SK-N-DZ (cell line): Measurements from ENCODE around the gene SGTA. TPM values are rescaled to one million over a fixed set of nuclear protein-coding genes. Genes with fewer than 3 reads are reported as not detected.
"Not testable (repeated sequence)": the region's sequence is repeated elsewhere in the genome, so short reads cannot be mapped to it uniquely, and the experiment has no call there.

Source experiments
- DNase-seq: peaks from one replicate; pipeline ENCODE4 v3.0.0-alpha.2; 2015; ENCODE audit warnings: low spot score
- polyA plus RNA-seq, 2 experiments: library from polyadenylated mRNA; depleted of rRNA; stranded (reverse); fragments of >200 nt; gene quantifications; 2 replicates each; pipeline ENCODE4 v1.2.3, GENCODE V29; 2014

Gene SGTA, protein sequence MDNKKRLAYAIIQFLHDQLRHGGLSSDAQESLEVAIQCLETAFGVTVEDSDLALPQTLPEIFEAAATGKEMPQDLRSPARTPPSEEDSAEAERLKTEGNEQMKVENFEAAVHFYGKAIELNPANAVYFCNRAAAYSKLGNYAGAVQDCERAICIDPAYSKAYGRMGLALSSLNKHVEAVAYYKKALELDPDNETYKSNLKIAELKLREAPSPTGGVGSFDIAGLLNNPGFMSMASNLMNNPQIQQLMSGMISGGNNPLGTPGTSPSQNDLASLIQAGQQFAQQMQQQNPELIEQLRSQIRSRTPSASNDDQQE
- polyA plus RNA-seq (2014; cell fraction: cytosol; rRNA removed), result 105 and 108 TPM in 2 replicates
- 59.3 and 61.9 TPM in 2 replicates for polyA plus RNA-seq (2014; cell fraction: nucleus; rRNA removed)

DNA sequence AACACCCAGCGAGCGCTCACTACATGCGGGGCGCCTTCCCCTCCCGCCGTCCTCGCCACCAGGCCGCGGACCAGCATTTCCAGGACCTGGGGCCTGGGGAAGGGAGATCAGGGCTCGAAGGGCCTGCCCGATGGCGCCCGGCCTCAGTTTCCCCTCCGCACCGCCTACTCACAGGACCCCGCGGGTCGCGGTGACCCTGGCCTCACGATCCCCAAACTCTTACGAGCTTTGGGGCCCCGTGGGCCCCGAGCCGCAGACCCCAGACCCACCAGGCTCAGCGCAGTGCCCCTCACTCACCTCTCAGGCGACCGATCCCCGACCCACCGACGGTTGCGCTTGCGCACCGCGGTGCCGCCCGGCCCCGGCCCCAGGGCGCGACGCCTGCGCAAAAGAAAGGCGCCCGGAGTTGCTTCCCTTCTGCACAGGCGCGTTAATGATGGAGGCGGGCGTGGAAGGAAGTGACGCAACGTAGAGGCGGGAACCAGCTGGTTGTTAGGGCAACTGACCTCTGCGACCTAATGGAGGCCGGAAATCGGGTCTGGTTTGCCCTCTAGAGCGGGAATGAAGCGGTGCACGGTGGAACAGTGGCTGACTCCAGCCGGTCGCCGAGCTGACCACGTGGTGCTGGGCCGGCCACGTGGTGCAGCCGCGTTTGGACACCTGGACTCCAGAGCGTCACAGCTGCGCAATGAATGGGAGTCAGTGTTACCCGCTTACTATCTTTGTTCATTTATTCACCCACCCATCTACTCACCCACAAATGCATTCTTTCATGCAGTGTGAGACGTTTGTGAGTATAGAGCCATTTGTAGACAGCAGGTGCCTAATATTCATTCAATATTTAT, at the start of gene SGTA:
Gene SGTA, minus strand, starts transcription at position 338 of the 845 bp plus-strand sequence. CDS start 14,205 bp downstream, outside the sequence.
- DNase-seq, result peak; percentile 99

DNA sequence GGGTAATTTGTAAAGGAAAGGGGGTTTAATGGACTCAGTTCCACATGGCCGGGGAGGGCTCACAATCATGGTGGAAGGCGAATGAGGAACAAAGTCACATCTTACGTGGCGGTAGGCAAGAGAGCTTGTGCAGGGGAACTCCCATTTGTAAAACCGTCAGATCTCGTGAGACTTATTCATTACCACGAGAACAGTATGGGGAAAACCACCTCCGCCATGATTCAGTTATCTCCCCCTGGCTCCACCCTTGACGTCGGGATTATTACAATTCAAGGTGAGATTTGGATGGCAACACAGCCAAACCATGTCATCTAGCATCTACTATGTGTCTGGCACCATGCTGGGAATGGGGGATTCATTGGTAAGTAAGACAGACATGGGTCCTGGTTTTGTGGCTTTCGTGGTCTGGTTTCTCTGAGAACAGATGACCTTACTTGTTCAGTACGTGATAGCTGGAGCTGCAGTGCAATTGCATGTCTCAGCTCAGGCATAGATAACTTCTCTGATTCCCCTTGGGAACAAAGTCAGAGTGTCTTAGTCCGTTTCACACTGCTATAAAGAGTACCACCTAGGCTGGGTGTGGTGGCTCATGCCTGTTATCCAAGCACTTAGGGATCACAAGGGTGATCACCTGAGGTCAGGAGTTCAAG, 44.9 kb upstream of the SGTA start:
- DNase-seq, result no peak

DNA sequence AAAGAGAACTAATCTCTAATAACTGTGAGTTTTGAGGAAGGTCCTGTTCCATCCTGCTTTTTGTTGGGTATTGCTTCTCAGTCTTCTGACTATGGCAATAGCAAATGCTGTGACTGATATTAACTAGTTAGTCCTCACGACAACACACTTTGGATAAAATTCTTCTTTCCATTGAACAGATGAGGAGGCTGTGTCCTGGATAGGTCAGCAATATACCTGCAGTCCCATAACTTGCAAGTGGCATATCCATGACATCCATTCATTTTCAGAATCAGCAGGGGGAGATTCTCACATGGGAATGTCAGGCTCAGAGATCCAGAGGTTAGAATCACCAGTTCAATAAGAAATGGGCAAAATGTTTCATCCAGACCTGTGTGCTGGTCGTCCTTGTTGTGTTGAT, 43.9 kb upstream of the SGTA start:
- DNase-seq, result no peak

DNA sequence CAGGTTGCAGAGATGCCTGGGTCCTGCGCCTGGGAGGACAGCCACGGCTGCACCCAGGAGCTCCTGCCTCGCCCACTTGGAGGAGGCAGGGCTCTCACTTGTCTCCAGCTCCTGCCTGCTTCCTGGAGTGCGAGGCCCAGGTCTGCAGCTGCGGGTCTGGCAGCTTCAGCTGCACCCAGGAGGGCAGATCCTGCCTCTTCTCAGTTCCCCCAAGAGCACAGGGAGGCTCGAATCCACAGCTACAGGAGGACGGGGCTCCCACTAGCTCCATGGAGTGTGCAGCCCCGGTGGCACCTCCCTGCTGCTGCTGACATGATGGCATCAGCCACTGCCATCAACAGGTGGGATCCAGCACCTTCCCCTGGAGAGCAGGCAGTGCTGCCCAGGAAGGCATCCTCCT, 41.1 kb upstream of the SGTA start:
- no peak for DNase-seq

DNA sequence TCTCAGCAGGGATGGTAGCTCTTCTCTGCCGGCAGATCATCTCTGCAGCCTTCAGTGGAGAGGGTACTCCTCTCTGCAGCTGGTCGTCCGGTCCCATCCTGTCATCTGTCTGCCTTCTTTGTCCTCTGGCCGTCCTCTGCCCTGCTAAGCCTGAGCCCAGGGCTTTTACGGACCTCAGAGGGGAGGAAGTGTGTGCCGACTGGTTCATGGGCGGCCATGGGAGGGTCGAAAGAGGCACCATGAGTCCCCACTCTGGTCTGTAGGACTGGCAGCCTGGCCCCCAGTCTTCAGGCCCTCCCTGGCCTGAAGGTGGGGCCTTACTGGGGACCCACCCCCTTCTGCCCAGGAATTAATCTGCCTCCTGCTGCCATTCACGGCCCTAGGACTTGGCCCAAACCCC, 40.6 kb upstream of the SGTA start:
- DNase-seq, result no peak

DNA sequence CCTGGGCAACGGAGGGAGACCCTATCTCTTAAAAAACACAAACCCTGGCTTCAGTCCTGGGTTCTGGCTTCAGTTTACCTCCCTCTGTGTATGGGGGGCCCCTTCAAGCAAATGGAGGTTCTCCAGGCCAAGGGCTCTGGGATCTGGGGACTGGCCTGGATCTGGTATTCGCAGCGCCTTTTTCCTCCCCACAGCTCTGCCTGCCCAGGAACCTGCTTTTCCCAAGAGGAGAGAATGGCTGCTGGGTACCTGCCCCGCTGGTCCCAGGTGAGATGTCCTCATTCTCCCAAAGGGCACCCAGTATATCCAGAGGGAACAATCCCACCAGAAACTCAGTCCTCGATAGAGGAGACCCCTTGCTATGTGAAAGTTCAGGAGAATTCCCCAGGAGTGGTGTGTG, 39.8 kb upstream of the SGTA start:
- DNase-seq, result no peak

DNA sequence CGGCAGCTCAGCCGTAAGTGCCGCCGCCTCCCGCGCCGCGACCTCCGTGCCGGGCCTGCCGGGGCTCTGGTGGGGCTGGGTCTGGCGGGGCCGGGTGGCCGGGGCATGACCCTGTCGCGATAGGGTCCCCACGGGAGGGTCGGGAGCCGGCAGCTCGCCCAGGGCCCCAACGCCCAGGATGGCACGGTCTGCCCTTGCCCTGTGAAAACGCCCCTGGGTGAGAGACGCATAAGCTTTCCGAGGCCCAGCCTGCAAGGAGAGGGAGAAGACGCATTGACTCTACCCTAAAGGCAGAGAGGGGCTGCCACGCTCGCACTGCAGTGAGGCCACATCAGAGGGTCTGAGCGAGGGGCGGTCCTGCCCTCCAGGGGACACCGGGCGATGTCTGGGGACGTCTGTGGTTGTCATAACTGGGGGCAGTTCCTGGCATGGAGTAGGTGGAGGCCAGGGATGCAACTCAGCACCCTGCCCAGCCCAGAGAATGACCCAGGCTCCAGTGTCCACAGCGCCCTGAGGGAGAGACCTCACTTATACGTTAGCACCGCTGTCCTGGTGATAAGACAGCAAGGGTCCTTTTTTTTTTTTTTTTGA, 37.1 kb upstream of the SGTA start:
- DNase-seq, result peak; percentile 23

DNA sequence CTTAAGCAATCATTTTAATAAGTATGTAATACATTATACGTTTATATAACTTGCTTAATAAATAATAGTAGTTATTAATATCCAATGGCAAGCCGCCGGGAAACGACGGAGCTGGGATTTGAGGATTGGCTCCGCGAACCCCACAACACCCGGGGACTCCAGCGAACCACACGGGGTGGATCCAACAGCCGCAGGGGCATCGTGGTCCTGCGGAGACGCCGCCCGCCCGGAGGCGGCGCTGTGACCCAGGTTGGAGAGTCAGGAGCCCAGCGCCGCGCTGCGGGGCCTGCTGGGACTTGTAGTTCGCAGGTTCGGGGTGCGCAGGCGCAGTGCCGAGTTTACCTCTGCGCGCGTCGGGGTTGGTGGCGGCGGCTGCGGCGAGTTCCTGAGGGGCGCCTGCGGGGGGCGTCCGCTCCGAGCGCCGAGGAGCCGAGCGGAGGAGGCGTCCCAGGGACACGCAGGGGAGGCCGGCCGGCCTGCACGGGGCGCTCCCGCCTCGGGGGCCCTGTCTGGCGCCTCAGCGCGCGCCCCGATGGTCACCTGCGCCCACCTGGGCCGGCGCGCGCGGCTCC, 36.6 kb upstream of the SGTA start, which contains the start of gene ZNF554:
Gene ZNF554, plus strand, starts transcription at position 329 of the 572 bp plus-strand sequence. Its CDS starts 204 bp downstream, at position 533.
- DNase-seq, result peak; percentile 93

DNA sequence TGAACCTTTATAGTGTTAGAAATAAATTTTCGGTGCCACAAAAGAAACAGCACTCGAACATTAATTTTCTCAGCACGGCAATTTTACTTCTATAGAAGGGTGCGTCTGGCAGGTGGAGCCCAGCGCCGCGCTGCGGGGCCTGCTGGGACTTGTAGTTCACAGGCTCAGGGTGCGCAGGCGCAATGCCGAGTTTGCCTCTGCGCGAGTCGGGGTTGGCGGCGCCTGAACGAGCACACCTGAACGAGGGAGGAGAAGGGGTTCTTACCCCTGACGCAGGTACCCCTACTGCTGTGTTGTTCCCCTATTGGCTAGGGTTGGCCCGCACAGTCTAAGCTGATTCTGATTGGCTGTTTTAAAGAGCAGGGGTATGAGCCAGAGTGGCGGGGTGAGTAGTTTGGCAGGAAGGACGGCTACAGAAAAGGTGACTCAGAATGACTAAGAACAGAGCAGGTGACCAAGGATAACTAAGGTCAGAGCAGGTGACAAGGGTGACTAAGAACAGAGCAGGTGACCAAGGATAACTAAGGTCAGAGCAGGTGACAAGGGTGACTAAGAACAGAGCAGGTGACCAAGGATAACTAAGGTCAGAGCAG, 34.3 kb upstream of the SGTA start:
- DNase-seq, result not testable (repeated sequence)

DNA sequence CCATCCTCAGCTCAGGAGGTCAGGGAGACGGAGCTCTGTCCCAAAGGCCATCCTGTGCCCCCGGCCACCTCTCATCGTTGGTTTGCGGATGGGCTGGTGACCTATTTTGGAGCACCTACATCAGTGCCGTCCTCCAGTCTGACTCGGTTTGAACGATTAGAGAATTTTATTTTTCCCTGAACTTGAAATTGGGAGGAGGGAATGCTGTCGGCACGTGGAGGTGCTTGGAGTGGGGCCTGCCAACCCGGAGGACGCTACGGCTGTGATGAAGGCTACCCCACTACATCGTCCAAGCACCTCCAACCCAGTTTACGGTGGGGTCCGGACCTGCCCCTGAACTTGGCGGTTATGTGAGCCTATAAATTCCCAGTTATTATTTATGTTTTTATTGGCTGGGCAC, 33.6 kb upstream of the SGTA start:
- no peak for DNase-seq

DNA sequence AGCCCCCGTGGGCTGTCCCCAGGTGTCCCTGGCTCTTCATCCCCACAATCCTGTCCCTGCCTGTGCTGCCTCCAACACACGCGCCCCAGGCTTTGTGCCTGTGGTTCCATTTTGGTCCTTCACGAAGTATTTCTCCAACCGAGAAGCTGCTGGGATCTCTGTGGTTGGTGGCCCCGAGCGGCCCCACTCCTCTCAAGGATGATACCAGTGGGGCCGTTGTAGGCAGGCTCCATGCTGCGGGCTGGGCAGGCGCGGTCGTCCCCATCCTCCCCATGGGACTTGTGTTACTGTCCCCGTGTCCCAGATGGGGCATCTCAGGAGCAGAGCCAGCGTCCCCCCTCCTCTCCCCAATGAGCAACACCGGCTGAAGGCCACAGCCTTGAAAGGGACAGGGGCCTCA, 32.9 kb upstream of the SGTA start:
- DNase-seq, result no peak

DNA sequence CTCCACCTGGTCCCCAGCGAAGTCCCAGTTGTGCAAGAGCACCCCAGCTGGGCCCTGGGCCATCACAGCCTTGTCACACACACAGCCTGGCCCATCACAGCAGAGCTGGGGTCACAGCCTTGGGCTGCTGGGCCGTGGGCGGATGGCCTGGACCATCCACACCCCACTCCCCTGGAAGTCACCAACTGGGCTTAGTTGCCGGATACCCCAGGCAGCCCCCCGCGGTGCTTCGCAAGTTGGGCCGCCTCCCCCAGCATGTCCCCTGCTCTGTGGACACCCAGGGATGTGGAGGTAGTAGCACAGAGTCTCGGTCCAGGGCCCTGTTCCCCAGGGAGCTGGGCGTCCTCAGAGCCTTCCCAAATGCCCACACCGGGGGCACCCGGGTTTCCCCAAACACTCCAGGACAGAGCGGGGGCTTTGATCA, 32.1 kb upstream of the SGTA start:
- DNase-seq, result no peak

DNA sequence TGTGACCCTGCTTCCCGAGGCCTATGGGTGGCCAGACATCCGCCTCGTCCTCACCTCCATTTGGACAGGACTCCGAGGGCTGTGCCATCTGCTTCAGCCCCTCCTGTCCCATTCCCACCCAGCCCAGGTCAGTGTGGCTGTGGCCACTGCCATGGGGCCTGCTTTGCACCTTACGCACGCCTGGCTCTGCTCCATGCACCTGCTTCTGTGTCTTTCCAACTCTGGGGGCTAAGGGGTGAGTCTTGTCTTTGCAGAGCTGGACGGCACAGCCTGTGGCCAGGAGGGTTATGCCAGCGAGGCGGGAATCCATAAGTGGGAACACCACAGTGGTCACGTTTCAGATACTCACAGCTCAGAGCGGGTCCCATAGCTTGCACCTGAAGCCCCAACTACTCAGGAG, 31.4 kb upstream of the SGTA start:
- DNase-seq, result no peak

DNA sequence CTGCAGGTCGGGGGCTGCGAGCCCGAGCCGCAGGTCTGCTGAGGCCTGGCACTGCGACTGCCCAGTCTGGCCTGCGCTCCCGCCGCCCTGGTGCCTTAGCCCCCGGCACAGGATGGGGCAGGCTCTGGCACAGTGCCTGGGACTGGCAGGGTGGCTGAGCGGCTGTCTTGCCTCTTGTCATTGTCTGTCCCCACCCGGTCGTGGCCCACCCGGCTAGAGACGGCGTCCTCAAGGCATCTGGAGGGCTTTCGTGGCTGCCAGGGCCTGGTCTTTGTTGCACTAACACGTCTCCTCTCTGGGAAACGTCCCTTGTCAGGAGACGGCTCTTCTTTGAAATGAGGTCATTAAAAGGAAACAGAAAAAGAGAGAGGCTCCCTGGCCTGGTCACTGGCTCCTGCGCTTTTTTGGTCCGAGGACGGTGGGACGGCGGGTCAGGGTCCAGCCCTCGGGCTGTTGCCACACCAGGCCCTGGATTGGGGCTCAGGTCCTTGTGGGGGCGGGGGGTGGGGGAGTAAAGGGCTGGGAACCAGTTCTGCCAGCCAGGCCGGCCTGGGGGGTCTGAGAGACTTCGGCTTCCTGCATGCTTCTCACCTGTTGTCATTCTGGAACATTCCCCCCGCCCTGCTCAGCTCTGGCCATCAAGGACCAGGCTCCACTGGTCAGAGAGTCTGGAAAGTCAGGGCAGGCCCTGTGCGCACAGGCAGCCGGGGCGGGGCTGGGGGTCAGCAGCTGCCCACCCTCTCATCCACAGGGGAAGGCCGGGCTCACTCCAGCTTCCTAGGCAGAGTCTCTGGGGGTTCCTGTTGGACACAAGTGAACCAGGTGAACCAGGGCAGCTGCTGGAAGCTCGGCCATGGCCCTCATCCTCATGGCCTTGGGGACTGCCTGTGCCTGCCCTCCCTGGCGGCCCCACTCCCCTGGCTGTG, 30.4 kb upstream of the SGTA start:
- no peak for DNase-seq

DNA sequence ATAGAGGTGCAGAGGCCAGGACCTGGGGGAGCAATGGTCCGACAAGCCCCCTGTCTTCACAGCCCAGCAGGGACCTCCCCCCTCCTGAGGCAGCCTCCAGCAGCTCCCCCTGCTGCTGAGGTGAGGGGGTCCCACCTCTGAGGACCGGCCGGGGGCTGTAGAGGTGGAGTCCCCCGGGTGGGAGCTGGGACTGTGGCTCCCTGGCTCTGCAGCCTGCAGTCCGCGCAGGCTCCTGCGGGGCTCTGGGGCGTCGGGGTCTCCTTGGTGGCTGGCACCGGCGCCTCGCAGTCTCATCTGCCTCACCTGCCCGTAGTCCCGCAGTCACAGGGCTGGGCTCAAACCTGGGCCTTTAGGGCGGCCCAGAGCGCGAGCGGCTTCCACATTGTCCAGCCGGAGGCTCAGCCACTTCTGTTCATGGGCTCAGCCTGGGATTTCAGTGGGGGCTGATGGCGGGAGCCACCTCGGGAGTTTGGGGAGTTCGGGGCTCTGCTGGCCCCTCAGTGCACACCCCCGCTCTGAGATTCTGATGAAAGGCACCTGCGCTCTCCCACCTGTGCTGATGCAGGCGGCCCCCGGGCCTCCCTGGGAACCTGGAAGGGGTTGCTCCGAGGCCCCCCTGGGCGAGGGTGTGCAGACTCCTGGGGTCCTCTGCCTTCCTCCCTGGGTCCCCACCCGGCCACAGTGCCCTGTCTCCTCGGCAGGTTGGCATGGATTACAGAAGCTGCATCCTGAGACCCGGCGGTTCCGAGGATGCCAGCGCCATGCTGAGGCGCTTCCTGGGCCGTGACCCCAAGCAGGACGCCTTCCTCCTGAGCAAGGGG, 29.6 kb upstream of the SGTA start:
- no peak for DNase-seq

DNA sequence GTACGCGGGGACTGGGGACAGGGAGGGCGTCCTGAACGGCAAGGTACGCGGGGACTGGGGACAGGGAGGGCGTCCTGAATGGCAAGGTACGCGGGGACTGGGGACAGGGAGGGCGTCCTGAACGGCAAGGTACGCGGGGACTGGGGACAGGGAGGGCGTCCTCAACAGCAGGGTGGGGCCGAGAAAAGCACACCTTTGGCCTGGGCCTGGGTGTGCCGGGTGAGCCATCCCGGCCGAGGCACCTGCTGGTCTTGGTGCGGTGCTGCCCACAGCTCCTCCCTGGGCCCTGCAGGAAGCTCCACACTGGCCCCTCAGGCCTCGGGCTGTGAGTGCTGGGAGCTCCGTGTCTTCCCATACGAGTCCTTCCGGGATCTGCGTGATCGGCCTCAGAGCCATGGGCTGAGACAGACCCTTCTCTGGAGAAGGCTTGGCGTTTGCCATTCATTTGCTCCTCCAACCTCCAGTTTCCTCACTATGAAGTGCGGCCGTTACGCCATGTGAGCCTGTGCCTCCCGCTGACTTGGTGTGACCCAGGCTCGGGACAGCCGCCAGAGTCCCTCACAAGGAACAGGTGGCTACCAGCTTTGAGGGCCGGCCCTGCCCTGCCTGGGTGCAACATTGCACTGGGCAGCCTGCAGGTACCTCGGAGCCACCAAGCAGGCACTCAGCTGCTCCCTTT, 28.8 kb upstream of the SGTA start:
- no peak for DNase-seq

DNA sequence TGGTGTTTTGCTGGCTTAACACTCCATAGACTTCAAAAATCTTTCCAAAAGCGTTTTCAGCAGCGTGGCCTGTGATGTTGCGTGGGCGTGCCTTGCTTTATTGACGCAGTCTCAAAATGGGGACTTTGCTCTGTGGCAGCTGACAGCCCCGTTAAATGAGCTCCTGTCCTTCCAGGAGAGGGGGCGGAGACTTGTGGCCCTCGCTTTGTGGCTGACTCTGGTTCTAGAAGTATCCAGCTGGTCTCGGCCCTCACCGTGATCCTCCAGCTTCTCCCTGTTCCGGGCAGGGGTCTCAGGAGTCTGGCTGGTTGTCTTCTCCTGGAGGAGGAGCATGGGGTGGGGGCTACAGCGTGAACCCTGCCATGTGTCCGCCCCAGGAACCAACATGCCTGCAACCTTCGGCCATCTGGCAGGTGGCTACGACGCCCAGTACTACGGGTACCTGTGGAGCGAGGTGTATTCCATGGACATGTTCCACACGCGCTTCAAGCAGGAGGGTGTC, 28.2 kb upstream of the SGTA start:
- no peak for DNase-seq
